IgD-negative memory B cell (primary cell): ENCODE measurements around the gene UBASH3B. TPM values are rescaled to one million over a fixed set of nuclear protein-coding genes. Genes with fewer than 3 reads are reported as not detected.
A peak's percentile ranks its signal among the peaks of the same experiment; 100 is the strongest.

Experiments used
- H3K27ac Mint-ChIP-seq, 3 donors: one replicate each; pipeline ENCODE4 v1.8.0; 2020 to 2022; ENCODE audit warnings: mild to moderate bottlenecking in 3 of 3, mixed read lengths in 3 of 3, moderate library complexity in 1 of 3
- H3K27me3 Mint-ChIP-seq: one replicate; pipeline ENCODE4 v1.8.0; 2021; ENCODE audit warnings: mixed read lengths
- H3K36me3 Mint-ChIP-seq: one replicate; pipeline ENCODE4 v1.8.0; 2020; ENCODE audit warnings: mild to moderate bottlenecking, mixed read lengths
- H3K4me1 Mint-ChIP-seq, 3 donors: one replicate each; pipeline ENCODE4 v1.8.0; 2020 to 2022; ENCODE audit warnings: mixed read lengths in 3 of 3, mild to moderate bottlenecking in 1 of 3
- H3K4me3 Mint-ChIP-seq, 4 donors: one replicate each; pipeline ENCODE4 v1.8.0; 2020 to 2022; ENCODE audit warnings: mild to moderate bottlenecking in 4 of 4, mixed read lengths in 4 of 4, moderate library complexity in 3 of 4
- H3K9me3 Mint-ChIP-seq, 3 donors: one replicate each; pipeline ENCODE4 v1.8.0; 2020 to 2021; ENCODE audit warnings: mixed read lengths in 3 of 3, mild to moderate bottlenecking in 1 of 3
- polyA plus RNA-seq: library from polyadenylated mRNA; unstranded; fragments of 300-500 nt; fragmentation: Illumina TruSeq; gene quantifications from one replicate; pipeline ENCODE4 v1.2.3, GENCODE V29; 2021

UBASH3B gene
- polyA plus RNA-seq, 1 donor from 2014 or later, result 1.3 TPM

- Mint-ChIP-seq H3K4me1 (peaks cover 18 to 26% (median 19%) of the 10 kb centered on the region in 3 donors), H3K9me3 (no peaks in the 10 kb centered on the region), H3K4me3 (no peak overlapping the region), H3K27ac (no peak overlapping the region), H3K27me3 (peaks cover 6% of the 10 kb centered on the region), H3K36me3 (no peaks in the 10 kb centered on the region)
These were observed 96.0 kb downstream of the UBASH3B start for GRCh38 chr11:122751292-122752070.

- Mint-ChIP-seq H3K9me3 (no peaks in the 10 kb centered on the region), H3K4me3 (no peak overlapping the region), H3K36me3 (no peaks in the 10 kb centered on the region), H3K27me3 (peaks cover 6% of the 10 kb centered on the region), H3K4me1 (peaks cover 12 to 17% (median 17%) of the 10 kb centered on the region in 3 donors), H3K27ac (no peak overlapping the region)
These were observed 98.5 kb downstream of the UBASH3B start for GRCh38 chr11:122754028-122754427.

- Mint-ChIP-seq H3K36me3 (no peaks in the 10 kb centered on the region), H3K4me1 (peaks cover 10 to 17% (median 15%) of the 10 kb centered on the region in 3 donors), H3K9me3 (no peaks in the 10 kb centered on the region), H3K4me3 (no peak overlapping the region), H3K27ac (no peak overlapping the region), H3K27me3 (peaks cover 6% of the 10 kb centered on the region)
These were observed 99.2 kb downstream of the UBASH3B start for GRCh38 chr11:122754553-122755322.

GRCh38 chr11:122755409-122755808 lies 99.9 kb downstream of the UBASH3B start:
- H3K27ac Mint-ChIP-seq, result peak overlapping the region in 1 of 3 donors; percentile 57

GRCh38 chr11:122755941-122756340 lies 100.4 kb downstream of the UBASH3B start:
- H3K36me3 Mint-ChIP-seq, result peaks cover under 1% of the 10 kb centered on the region
- H3K27ac Mint-ChIP-seq, result peak overlapping the region in 1 of 3 donors; percentile 57
- peaks cover 3% of the 10 kb centered on the region for H3K27me3 Mint-ChIP-seq
- H3K4me3 Mint-ChIP-seq, result no peak overlapping the region
- no peaks in the 10 kb centered on the region for H3K9me3 Mint-ChIP-seq
- H3K4me1 Mint-ChIP-seq, result peaks cover 10 to 17% (median 15%) of the 10 kb centered on the region in 3 donors

More at GRCh38 chr11:122755409-122755808, 99.9 kb downstream of the UBASH3B start:
- Mint-ChIP-seq H3K9me3 (no peaks in the 10 kb centered on the region), H3K4me3 (no peak overlapping the region), H3K27me3 (peaks cover 3% of the 10 kb centered on the region), H3K4me1 (peaks cover 10 to 17% (median 15%) of the 10 kb centered on the region in 3 donors), H3K36me3 (no peaks in the 10 kb centered on the region)

- Mint-ChIP-seq H3K27ac (no peak overlapping the region), H3K36me3 (peaks cover 1% of the 10 kb centered on the region), H3K9me3 (no peaks in the 10 kb centered on the region), H3K4me3 (peak overlapping the region in 1 of 4 donors; percentile 11), H3K27me3 (peaks cover 3% of the 10 kb centered on the region), H3K4me1 (peaks cover 10 to 17% (median 15%) of the 10 kb centered on the region in 3 donors)
These were observed 100.9 kb downstream of the UBASH3B start for GRCh38 chr11:122756417-122756816.

- peaks cover 10 to 16% (median 15%) of the 10 kb centered on the region in 3 donors for H3K4me1 Mint-ChIP-seq
- H3K9me3 Mint-ChIP-seq, result no peaks in the 10 kb centered on the region
- peaks cover 3% of the 10 kb centered on the region for H3K27me3 Mint-ChIP-seq
- peaks cover 1% of the 10 kb centered on the region for H3K36me3 Mint-ChIP-seq
- H3K27ac Mint-ChIP-seq, result no peak overlapping the region
- no peak overlapping the region for H3K4me3 Mint-ChIP-seq
These were observed 101.7 kb downstream of the UBASH3B start for GRCh38 chr11:122757201-122757600.

- Mint-ChIP-seq H3K4me1 (peaks cover 11 to 15% (median 13%) of the 10 kb centered on the region in 3 donors), H3K4me3 (no peak overlapping the region), H3K36me3 (peaks cover 1% of the 10 kb centered on the region), H3K27me3 (peaks cover 3% of the 10 kb centered on the region), H3K27ac (no peak overlapping the region), H3K9me3 (no peaks in the 10 kb centered on the region)
These were observed 102.8 kb downstream of the UBASH3B start for GRCh38 chr11:122758339-122758738.

- peaks cover 1% of the 10 kb centered on the region for H3K36me3 Mint-ChIP-seq
- H3K27me3 Mint-ChIP-seq, result peaks cover 3% of the 10 kb centered on the region
- no peaks in the 10 kb centered on the region for H3K9me3 Mint-ChIP-seq
- peaks cover 11 to 15% (median 13%) of the 10 kb centered on the region in 3 donors for H3K4me1 Mint-ChIP-seq
- H3K4me3 Mint-ChIP-seq, result no peak overlapping the region
- H3K27ac Mint-ChIP-seq, result no peak overlapping the region
These were observed 103.5 kb downstream of the UBASH3B start for GRCh38 chr11:122758974-122759373.

- H3K27ac Mint-ChIP-seq, result no peak overlapping the region
- H3K36me3 Mint-ChIP-seq, result peaks cover 1% of the 10 kb centered on the region
- peaks cover 0 to 4% (median 0%) of the 10 kb centered on the region in 3 donors for H3K4me1 Mint-ChIP-seq
- H3K4me3 Mint-ChIP-seq, result no peak overlapping the region
- no peaks in the 10 kb centered on the region for H3K27me3 Mint-ChIP-seq
- H3K9me3 Mint-ChIP-seq, result no peaks in the 10 kb centered on the region
These were observed 107.6 kb downstream of the UBASH3B start for GRCh38 chr11:122763108-122763507.

- H3K27ac Mint-ChIP-seq, result no peak overlapping the region
- H3K27me3 Mint-ChIP-seq, result no peaks in the 10 kb centered on the region
- H3K9me3 Mint-ChIP-seq, result no peaks in the 10 kb centered on the region
- H3K4me3 Mint-ChIP-seq, result no peak overlapping the region
- peaks cover 4% of the 10 kb centered on the region for H3K36me3 Mint-ChIP-seq
- peaks cover 0 to 3% (median 0%) of the 10 kb centered on the region in 3 donors for H3K4me1 Mint-ChIP-seq
These were observed 109.0 kb downstream of the UBASH3B start for GRCh38 chr11:122764371-122765090.

- Mint-ChIP-seq H3K36me3 (peaks cover 4% of the 10 kb centered on the region), H3K9me3 (no peaks in the 10 kb centered on the region), H3K4me3 (no peak overlapping the region), H3K27ac (no peak overlapping the region), H3K4me1 (peaks cover 0 to 3% (median 0%) of the 10 kb centered on the region in 3 donors), H3K27me3 (no peaks in the 10 kb centered on the region)
These were observed 110.1 kb downstream of the UBASH3B start for GRCh38 chr11:122765487-122766131.

- Mint-ChIP-seq H3K9me3 (no peaks in the 10 kb centered on the region), H3K27me3 (peaks cover 2% of the 10 kb centered on the region), H3K4me3 (no peak overlapping the region), H3K36me3 (peaks cover 2% of the 10 kb centered on the region), H3K27ac (no peak overlapping the region), H3K4me1 (no peaks in the 10 kb centered on the region)
These were observed 113.7 kb downstream of the UBASH3B start for GRCh38 chr11:122769126-122769780.

- peaks cover 2% of the 10 kb centered on the region for H3K36me3 Mint-ChIP-seq
- H3K27ac Mint-ChIP-seq, result no peak overlapping the region
- peaks cover 2 to 4% (median 2%) of the 10 kb centered on the region in 3 donors for H3K4me1 Mint-ChIP-seq
These were observed 117.4 kb downstream of the UBASH3B start for GRCh38 chr11:122772945-122773344.

More at GRCh38 chr11:122772945-122773344, 117.4 kb downstream of the UBASH3B start:
- Mint-ChIP-seq H3K27me3 (peaks cover 3% of the 10 kb centered on the region), H3K4me3 (no peak overlapping the region), H3K9me3 (no peaks in the 10 kb centered on the region)
